CD14-positive monocyte (primary cell): ENCODE data around the gene IER5. TPM values are rescaled to one million over a fixed set of nuclear protein-coding genes. Genes with fewer than 3 reads are reported as not detected.

ENCODE experiments used
- DNase-seq, 3 donors: peaks; one replicate each; pipeline ENCODE4 v3.0.0-alpha.2; 2011 to 2022
- H2AFZ ChIP-seq: 2 replicates; pipeline ENCODE4 v1.6.0; 2012; ENCODE audit warnings: mild to moderate bottlenecking, low read depth, low read length, inconsistent platforms; ENCODE audit not compliant: insufficient read depth, poor library complexity, severe bottlenecking
- H3K27ac ChIP-seq, 2 donors: 1 replicate in 1 of 2; 2 replicates in 1 of 2; pipeline ENCODE4 v1.5.1; 2012 to 2013; ENCODE audit warnings: low read length in 2 of 2, control low read depth in 1 of 2, inconsistent platforms in 1 of 2, low read depth in 1 of 2, mild to moderate bottlenecking in 1 of 2
- H3K27me3 ChIP-seq, 2 donors: one replicate each; pipeline versions ENCODE4 v1.6.0 to v1.6.1; 2011 to 2013; ENCODE audit warnings: low read length in 2 of 2; ENCODE audit not compliant: control insufficient read depth in 2 of 2, insufficient read depth in 2 of 2
- H3K36me3 ChIP-seq, 2 donors: replicated peaks in 1 of 2; 1 replicate in 1 of 2; 2 replicates in 1 of 2; pipeline versions ENCODE4 v1.5.1 to v1.6.1; 2012 to 2013; ENCODE audit warnings: low read length in 2 of 2, control low read depth in 1 of 2, inconsistent platforms in 1 of 2, mild to moderate bottlenecking in 1 of 2; ENCODE audit not compliant: insufficient read depth in 2 of 2, control insufficient read depth in 1 of 2
- H3K4me1 ChIP-seq, 2 donors: 1 replicate in 1 of 2; 2 replicates in 1 of 2; pipeline versions ENCODE4 v1.5.1 to v1.6.1; 2012 to 2013; ENCODE audit warnings: low read length in 2 of 2, control low read depth in 1 of 2, inconsistent platforms in 1 of 2, mild to moderate bottlenecking in 1 of 2, moderate library complexity in 1 of 2; ENCODE audit not compliant: insufficient read depth in 2 of 2, control insufficient read depth in 1 of 2
- H3K4me2 ChIP-seq: replicated peaks from 2 replicates; pipeline ENCODE3; 2012; ENCODE audit warnings: low read length, moderate library complexity, mild to moderate bottlenecking; ENCODE audit not compliant: poor library complexity, severe bottlenecking; ENCODE audit errors: extremely low read depth
- H3K4me3 ChIP-seq, 3 experiments: fragments of 200-600 bp in 1 of 3; sonication (generic) in 1 of 3; replicated peaks in 1 of 3; 1 replicate in 2 of 3; 2 replicates in 1 of 3; pipeline ENCODE4 v1.5.1; 2011 to 2013; ENCODE audit warnings: low read length in 3 of 3, mild to moderate bottlenecking in 3 of 3, control low read depth in 2 of 3, low read depth in 2 of 3, inconsistent platforms in 1 of 3, moderate library complexity in 1 of 3
- H3K79me2 ChIP-seq: 2 replicates; pipeline ENCODE4 v1.6.0; 2012; ENCODE audit warnings: mild to moderate bottlenecking, control low read depth, inconsistent platforms, low read length, moderate library complexity; ENCODE audit not compliant: insufficient read depth
- H3K9ac ChIP-seq: 2 replicates; pipeline ENCODE4 v1.6.0; 2017; ENCODE audit warnings: low read length, mild to moderate bottlenecking; ENCODE audit not compliant: insufficient read depth, poor library complexity, severe bottlenecking
- H3K9me3 ChIP-seq, 2 donors: replicated peaks in 1 of 2; 1 replicate in 1 of 2; 2 replicates in 1 of 2; pipeline versions ENCODE4 v1.5.1 to v1.6.1; 2012 to 2013; ENCODE audit warnings: low read length in 2 of 2, control low read depth in 1 of 2; ENCODE audit not compliant: control insufficient read depth in 1 of 2, insufficient read depth in 1 of 2
- H4K20me1 ChIP-seq: 2 replicates; pipeline ENCODE4 v1.6.0; 2012; ENCODE audit warnings: mild to moderate bottlenecking, low read length, control low read depth, moderate library complexity; ENCODE audit not compliant: insufficient read depth
- H3K27ac Mint-ChIP-seq, 7 donors: one replicate each; pipeline ENCODE4 v1.8.0; 2020; ENCODE audit warnings: mild to moderate bottlenecking in 7 of 7, mixed read lengths in 7 of 7, moderate library complexity in 6 of 7, inconsistent platforms in 2 of 7
- H3K27me3 Mint-ChIP-seq, 3 donors: one replicate each; pipeline ENCODE4 v1.8.0; 2021 to 2022; ENCODE audit warnings: low read depth in 3 of 3, mild to moderate bottlenecking in 3 of 3, mixed read lengths in 3 of 3, moderate library complexity in 3 of 3, inconsistent platforms in 1 of 3
- H3K36me3 Mint-ChIP-seq, 2 donors: one replicate each; pipeline ENCODE4 v1.8.0; 2020; ENCODE audit warnings: mixed read lengths in 2 of 2, inconsistent platforms in 1 of 2, mild to moderate bottlenecking in 1 of 2
- H3K4me1 Mint-ChIP-seq: one replicate; pipeline ENCODE4 v1.8.0; 2020; ENCODE audit warnings: mild to moderate bottlenecking, mixed read lengths
- H3K4me3 Mint-ChIP-seq, 2 donors: one replicate each; pipeline ENCODE4 v1.8.0; 2020; ENCODE audit warnings: mild to moderate bottlenecking in 2 of 2, mixed read lengths in 2 of 2, moderate library complexity in 1 of 2
- H3K9me3 Mint-ChIP-seq, 7 donors: one replicate each; pipeline ENCODE4 v1.8.0; 2020 to 2022; ENCODE audit warnings: mixed read lengths in 7 of 7, mild to moderate bottlenecking in 6 of 7, moderate library complexity in 6 of 7, inconsistent platforms in 2 of 7
- WGBS: methylation state at CpG from one replicate; pipeline ENCODE4 v1.1.5; 2013; ENCODE audit warnings: missing lambda C conversion rate; ENCODE audit not compliant: insufficient coverage; 5-methylcytosine and 5-hydroxymethylcytosine counted together
- intact Hi-C, 2 donors: fragments of 100-400 bp; cut with micrococcal nuclease; formaldehyde crosslinking; loops; one replicate each; pipeline versions ENCODE4 v1.15.0 to v1.15.1; 2023
- polyA plus RNA-seq, 3 donors: library from polyadenylated mRNA; depleted of rRNA in 1 of 3; unstranded in 2 of 3; stranded (reverse) in 1 of 3; fragments of 300-500 nt in 2 of 3; fragments of >200 nt in 1 of 3; fragmentation: Illumina TruSeq in 2 of 3; gene quantifications; 1 replicate in 2 of 3; 2 replicates in 1 of 3; pipeline ENCODE4 v1.2.3, GENCODE V29; 2012 to 2021
- TF ChIP-seq, protein P1 (sequence below): fragments of 200-600 bp; IDR thresholded peaks from one replicate; pipeline ENCODE4 v1.8.0; 2022; ENCODE audit warnings: antibody characterized with exemption, mild to moderate bottlenecking

Gene IER5
- polyA plus RNA-seq, 3 donors: 13.7 to 110 (median 29.0) TPM

DNA sequence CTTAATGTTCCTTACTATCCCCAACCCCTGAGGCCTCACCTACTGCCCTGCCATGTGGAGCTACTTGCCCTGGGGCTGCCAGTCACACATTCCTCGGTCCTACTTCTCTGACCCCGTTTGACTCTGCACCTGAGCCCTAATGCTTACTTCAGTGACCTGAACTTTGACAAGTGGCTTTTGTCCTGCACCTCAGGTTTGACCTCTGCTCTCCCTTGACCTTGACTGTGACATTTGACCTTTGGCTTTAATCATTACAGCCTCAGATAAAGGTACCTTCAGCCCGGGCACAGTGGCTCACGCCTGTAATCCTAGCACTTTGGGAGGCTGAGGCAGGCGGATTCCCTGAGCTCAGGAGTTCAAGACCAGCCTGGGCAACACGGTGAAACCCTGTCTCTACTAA lies 31.9 kb upstream of the IER5 start:
- DNase-seq: no peak
- no peak overlapping the region for H3K4me3 ChIP-seq
- H3K79me2 ChIP-seq: no peaks in the 10 kb centered on the region
- Mint-ChIP-seq H3K9me3 (peaks cover 4 to 11% (median 9%) of the 10 kb centered on the region in 7 donors), H3K27ac (peak overlapping the region in 3 of 7 donors; percentile 3 to 57 (median 48)), H3K36me3 (peaks cover 67 to 75% of the 10 kb centered on the region in 2 donors), H3K27me3 (peaks cover 0 to 2% (median 2%) of the 10 kb centered on the region in 3 donors), H3K4me3 (no peak overlapping the region), H3K4me1 (peaks cover 16% of the 10 kb centered on the region)
- no peaks in the 10 kb centered on the region for H4K20me1 ChIP-seq
- H2AFZ ChIP-seq: no peak overlapping the region
- TF ChIP-seq, protein P1, sequence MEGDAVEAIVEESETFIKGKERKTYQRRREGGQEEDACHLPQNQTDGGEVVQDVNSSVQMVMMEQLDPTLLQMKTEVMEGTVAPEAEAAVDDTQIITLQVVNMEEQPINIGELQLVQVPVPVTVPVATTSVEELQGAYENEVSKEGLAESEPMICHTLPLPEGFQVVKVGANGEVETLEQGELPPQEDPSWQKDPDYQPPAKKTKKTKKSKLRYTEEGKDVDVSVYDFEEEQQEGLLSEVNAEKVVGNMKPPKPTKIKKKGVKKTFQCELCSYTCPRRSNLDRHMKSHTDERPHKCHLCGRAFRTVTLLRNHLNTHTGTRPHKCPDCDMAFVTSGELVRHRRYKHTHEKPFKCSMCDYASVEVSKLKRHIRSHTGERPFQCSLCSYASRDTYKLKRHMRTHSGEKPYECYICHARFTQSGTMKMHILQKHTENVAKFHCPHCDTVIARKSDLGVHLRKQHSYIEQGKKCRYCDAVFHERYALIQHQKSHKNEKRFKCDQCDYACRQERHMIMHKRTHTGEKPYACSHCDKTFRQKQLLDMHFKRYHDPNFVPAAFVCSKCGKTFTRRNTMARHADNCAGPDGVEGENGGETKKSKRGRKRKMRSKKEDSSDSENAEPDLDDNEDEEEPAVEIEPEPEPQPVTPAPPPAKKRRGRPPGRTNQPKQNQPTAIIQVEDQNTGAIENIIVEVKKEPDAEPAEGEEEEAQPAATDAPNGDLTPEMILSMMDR: no peak
- H3K36me3 ChIP-seq: peaks cover 27 to 73% of the 10 kb centered on the region in 2 donors
- H3K9ac ChIP-seq: no peak overlapping the region
- H3K4me1 ChIP-seq: peaks cover 17 to 18% of the 10 kb centered on the region in 2 donors
- H3K9me3 ChIP-seq: peaks cover 6 to 8% of the 10 kb centered on the region in 2 donors
- H3K4me2 ChIP-seq: no peak overlapping the region
- no peaks in the 10 kb centered on the region for H3K27me3 ChIP-seq
- intact Hi-C loops: no loop called here
- no peak overlapping the region for H3K27ac ChIP-seq
- 98% methylated on average over 6 of the region's 6 CpGs for WGBS

DNA sequence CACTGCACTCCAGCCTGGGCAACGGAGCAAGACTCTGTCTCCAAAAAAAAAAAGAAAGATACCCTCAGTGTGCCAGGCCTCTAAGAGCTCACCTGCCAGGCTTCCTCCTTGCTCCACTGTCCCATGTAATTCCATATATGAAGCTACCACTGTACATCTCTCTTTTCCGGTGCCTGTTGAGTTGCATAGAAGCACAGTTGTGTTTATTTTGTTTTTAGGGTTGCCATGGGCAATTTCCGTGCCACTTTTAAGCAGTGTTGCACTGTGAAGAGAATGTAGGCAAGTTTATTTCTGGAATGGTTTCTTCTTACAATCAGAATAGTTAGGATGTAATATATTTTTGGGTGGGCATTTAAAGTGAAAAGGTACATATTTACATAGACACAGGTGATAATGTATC lies 31.4 kb upstream of the IER5 start:
- Histone ChIP-seq H2AFZ (no peak overlapping the region), H3K79me2 (no peaks in the 10 kb centered on the region), H3K4me1 (peaks cover 22 to 23% of the 10 kb centered on the region in 2 donors), H3K9ac (no peak overlapping the region), H3K4me2 (no peak overlapping the region), H3K27ac (no peak overlapping the region), H3K36me3 (peaks cover 22 to 68% of the 10 kb centered on the region in 2 donors), H3K27me3 (no peaks in the 10 kb centered on the region), H4K20me1 (no peaks in the 10 kb centered on the region), H3K9me3 (peaks cover 6 to 8% of the 10 kb centered on the region in 2 donors), H3K4me3 (no peak overlapping the region)
- H3K27me3 Mint-ChIP-seq: peaks cover 0 to 2% (median 2%) of the 10 kb centered on the region in 3 donors
- H3K27ac Mint-ChIP-seq: peak overlapping the region in 2 of 7 donors; percentile 3 to 57
- H3K36me3 Mint-ChIP-seq: peaks cover 63 to 73% of the 10 kb centered on the region in 2 donors
- peaks cover 4 to 11% (median 9%) of the 10 kb centered on the region in 7 donors for H3K9me3 Mint-ChIP-seq
- H3K4me1 Mint-ChIP-seq: peaks cover 21% of the 10 kb centered on the region
- intact Hi-C loops: no loop called here
- no peak for DNase-seq
- TF ChIP-seq, protein P1: no peak
- 50% methylated on average over 2 of the region's 3 CpGs for WGBS
- no peak overlapping the region for H3K4me3 Mint-ChIP-seq
